Panc1 (cell line): Measurements from ENCODE around the gene DNASE2B. TPM values are rescaled to one million over a fixed set of nuclear protein-coding genes. Genes with fewer than 3 reads are reported as not detected.

Experiments
- ATAC-seq: fragments of 200-7000 bp; cut with Tn5 transposase; 2 replicates; pipeline ENCODE4 v1.9.1; 2020; ENCODE audit warnings: mild to moderate bottlenecking, moderate library complexity
- BruUV-seq: library from RNA; stranded (reverse); fragments of 400-500 nt; replicated peaks from 2 replicates; lab custom pipeline; 2021; lab: Mats Ljungman, UMichigan
- CTCF ChIA-PET: fragments of 300-600 bp; sonication (Branson Sonifier 250); formaldehyde crosslinking; loops from one replicate; lab custom pipeline; 2022; ENCODE audit warnings: antibody characterized with exemption; lab: Charles Lee
- POLR2A ChIA-PET: fragments of 300-600 bp; sonication (Branson Sonifier 250); formaldehyde crosslinking; loops from one replicate; lab custom pipeline; 2022; ENCODE audit warnings: antibody characterized with exemption; lab: Charles Lee
- DNase-seq: peaks from one replicate; pipeline ENCODE4 v3.0.0-alpha.2; 2010; ENCODE audit warnings: low read depth, low spot score
- H3K27ac ChIP-seq: 2 replicates; pipeline ENCODE4 v1.5.1; 2011; ENCODE audit warnings: mild to moderate bottlenecking, low read length, inconsistent platforms
- H3K27me3 ChIP-seq: fragments of 200-500 bp; sonication (Bioruptor generic); 2 replicates; pipeline ENCODE4 v1.6.0; 2014; ENCODE audit warnings: low read length, inconsistent platforms; ENCODE audit not compliant: control insufficient read depth, insufficient read depth
- H3K36me3 ChIP-seq: fragments of 200-500 bp; sonication (Bioruptor generic); 2 replicates; pipeline ENCODE4 v1.5.1; 2014; ENCODE audit warnings: inconsistent platforms, mild to moderate bottlenecking, low read length, moderate library complexity; ENCODE audit not compliant: control insufficient read depth, insufficient read depth
- H3K4me1 ChIP-seq: 2 replicates; pipeline ENCODE4 v1.5.1; 2011; ENCODE audit warnings: inconsistent platforms, mild to moderate bottlenecking, low read length, moderate library complexity; ENCODE audit not compliant: control insufficient read depth, insufficient read depth
- H3K4me3 ChIP-seq, 2 experiments: 2 replicates each; pipeline ENCODE4 v1.5.1; 2011 to 2012; ENCODE audit warnings: low read depth in 2 of 2, low read length in 2 of 2, mild to moderate bottlenecking in 2 of 2, inconsistent platforms in 1 of 2, moderate library complexity in 1 of 2
- H3K9me3 ChIP-seq: fragments of 200-500 bp; sonication (Bioruptor generic); 2 replicates; pipeline ENCODE4 v1.5.1; 2014; ENCODE audit warnings: low read depth, mild to moderate bottlenecking, inconsistent platforms, low read length, moderate library complexity; ENCODE audit not compliant: control insufficient read depth, insufficient read depth
- POLR2AphosphoS5 ChIP-seq: IDR thresholded peaks from 2 replicates; pipeline ENCODE4 v1.6.1; 2012; ENCODE audit warnings: mild to moderate bottlenecking, low read depth, low read length, moderate library complexity
- SIN3A ChIP-seq: IDR thresholded peaks from 2 replicates; pipeline ENCODE4 v1.6.1; 2012; ENCODE audit warnings: low read depth, mild to moderate bottlenecking, low read length, moderate library complexity, borderline replicate concordance; ENCODE audit not compliant: insufficient read depth
- TCF7L2 ChIP-seq: IDR thresholded peaks from 2 replicates; pipeline ENCODE4 v1.6.1; 2011; ENCODE audit warnings: mild to moderate bottlenecking, low read depth, low read length, inconsistent platforms
- in situ Hi-C: cut with HindIII; loops from 2 replicates; pipeline ENCODE4 v1.10.0; 2016; ENCODE audit warnings: low sequenced_read_pairs, low pct_unique_long_range_greater_than_20kb
- intact Hi-C: fragments of 100-400 bp; cut with micrococcal nuclease; formaldehyde crosslinking; loops from one replicate; pipeline ENCODE4 v1.10.0; 2022; ENCODE audit not compliant: unreplicated experiment
- total RNA-seq: library from RNA; stranded (reverse); gene quantifications from one replicate; pipeline ENCODE4 v1.2.1, GENCODE V29; 2021; ENCODE audit not compliant: unreplicated experiment
- TF ChIP-seq, protein P1 (sequence below): fragments of 450-650 bp; IDR thresholded peaks from 2 replicates; pipeline ENCODE4 v1.5.1; 2017; ENCODE audit warnings: mild to moderate bottlenecking
- TF ChIP-seq, protein P2 (sequence below), 2 experiments: IDR thresholded peaks; 2 replicates each; pipeline ENCODE4 v1.6.1; 2011 to 2012; ENCODE audit warnings: low read depth in 2 of 2, control low read depth in 1 of 2, low read length in 1 of 2, mild to moderate bottlenecking in 1 of 2, moderate library complexity in 1 of 2; ENCODE audit not compliant: insufficient read depth in 1 of 2

DNASE2B gene
- total RNA-seq, 1 experiment from 2014 or later, result not detected

DNA sequence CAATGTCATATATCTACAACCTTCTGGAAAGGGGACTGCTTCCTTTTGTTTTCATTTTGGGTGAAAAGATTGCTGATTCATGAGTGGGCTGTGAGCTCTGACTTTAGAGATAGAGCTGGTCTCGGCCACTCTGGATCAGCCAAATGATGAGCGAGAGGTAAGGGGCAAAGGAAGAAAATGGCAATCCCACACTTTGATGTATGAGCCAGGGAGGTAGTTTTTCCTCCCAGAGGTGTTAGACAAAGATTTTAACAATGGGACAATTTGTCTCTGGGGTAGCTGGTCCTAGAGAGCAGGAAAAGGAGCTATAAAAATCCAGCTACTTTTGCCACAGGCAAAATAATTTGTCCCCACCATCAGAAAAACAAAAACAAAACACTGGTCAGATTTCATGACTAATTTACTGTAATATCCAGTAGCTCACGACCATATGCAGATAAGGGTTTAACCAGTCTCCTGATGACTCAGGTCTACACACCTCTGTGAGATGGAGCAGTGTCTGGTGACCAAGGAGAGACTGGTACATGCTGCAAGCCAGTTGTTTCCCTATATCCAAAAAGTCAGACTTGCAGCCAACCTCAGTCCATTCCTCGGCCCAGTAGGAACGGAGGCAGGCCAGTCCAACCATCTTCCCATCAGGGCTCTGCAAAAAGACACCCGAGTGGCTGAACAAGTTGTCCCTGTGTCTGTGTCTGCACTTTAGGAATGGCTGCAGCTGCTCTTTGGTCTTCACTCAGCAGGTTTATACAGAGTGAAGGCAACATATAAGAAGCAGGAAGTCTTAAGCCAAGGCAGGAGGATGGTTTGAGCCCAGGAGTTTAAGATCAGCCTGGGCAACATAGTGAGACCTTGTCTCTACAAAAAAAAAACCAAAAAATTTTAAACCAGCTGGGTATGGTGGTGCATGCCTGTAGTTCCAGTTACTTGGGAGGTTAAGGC, 29.2 kb downstream of the DNASE2B start:
- Histone ChIP-seq H3K4me3 (no peak overlapping the region), H3K27me3 (no peaks in the 10 kb centered on the region), H3K9me3 (peaks cover 13% of the 10 kb centered on the region; the same call in 1 of the 2 replicates), H3K4me1 (no peaks in the 10 kb centered on the region), H3K36me3 (no peaks in the 10 kb centered on the region), H3K27ac (no peak overlapping the region)
- no peak for TF ChIP-seq TCF7L2
- TF ChIP-seq, protein P1, sequence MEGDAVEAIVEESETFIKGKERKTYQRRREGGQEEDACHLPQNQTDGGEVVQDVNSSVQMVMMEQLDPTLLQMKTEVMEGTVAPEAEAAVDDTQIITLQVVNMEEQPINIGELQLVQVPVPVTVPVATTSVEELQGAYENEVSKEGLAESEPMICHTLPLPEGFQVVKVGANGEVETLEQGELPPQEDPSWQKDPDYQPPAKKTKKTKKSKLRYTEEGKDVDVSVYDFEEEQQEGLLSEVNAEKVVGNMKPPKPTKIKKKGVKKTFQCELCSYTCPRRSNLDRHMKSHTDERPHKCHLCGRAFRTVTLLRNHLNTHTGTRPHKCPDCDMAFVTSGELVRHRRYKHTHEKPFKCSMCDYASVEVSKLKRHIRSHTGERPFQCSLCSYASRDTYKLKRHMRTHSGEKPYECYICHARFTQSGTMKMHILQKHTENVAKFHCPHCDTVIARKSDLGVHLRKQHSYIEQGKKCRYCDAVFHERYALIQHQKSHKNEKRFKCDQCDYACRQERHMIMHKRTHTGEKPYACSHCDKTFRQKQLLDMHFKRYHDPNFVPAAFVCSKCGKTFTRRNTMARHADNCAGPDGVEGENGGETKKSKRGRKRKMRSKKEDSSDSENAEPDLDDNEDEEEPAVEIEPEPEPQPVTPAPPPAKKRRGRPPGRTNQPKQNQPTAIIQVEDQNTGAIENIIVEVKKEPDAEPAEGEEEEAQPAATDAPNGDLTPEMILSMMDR, result no peak
- TF ChIP-seq POLR2AphosphoS5, result no peak
- TF ChIP-seq SIN3A, result no peak
- TF ChIP-seq, protein P2, sequence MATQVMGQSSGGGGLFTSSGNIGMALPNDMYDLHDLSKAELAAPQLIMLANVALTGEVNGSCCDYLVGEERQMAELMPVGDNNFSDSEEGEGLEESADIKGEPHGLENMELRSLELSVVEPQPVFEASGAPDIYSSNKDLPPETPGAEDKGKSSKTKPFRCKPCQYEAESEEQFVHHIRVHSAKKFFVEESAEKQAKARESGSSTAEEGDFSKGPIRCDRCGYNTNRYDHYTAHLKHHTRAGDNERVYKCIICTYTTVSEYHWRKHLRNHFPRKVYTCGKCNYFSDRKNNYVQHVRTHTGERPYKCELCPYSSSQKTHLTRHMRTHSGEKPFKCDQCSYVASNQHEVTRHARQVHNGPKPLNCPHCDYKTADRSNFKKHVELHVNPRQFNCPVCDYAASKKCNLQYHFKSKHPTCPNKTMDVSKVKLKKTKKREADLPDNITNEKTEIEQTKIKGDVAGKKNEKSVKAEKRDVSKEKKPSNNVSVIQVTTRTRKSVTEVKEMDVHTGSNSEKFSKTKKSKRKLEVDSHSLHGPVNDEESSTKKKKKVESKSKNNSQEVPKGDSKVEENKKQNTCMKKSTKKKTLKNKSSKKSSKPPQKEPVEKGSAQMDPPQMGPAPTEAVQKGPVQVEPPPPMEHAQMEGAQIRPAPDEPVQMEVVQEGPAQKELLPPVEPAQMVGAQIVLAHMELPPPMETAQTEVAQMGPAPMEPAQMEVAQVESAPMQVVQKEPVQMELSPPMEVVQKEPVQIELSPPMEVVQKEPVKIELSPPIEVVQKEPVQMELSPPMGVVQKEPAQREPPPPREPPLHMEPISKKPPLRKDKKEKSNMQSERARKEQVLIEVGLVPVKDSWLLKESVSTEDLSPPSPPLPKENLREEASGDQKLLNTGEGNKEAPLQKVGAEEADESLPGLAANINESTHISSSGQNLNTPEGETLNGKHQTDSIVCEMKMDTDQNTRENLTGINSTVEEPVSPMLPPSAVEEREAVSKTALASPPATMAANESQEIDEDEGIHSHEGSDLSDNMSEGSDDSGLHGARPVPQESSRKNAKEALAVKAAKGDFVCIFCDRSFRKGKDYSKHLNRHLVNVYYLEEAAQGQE (IDR thresholded peaks at IDR 0.05; ENCODE audit: insufficient read depth in 1 of 2, low read depth in 2 of 2, low read length in 1 of 2), result no peak
- ChIA-PET CTCF (interaction anchor here (0.6 kb wide), 1 partner anchor 311 kb away, joined by 3 read pairs; no protein-coding TSS in a partner anchor), POLR2A (interaction anchor here (0.5 kb wide), 1 partner anchor 181 kb away, joined by 9 read pairs; no protein-coding TSS in a partner anchor)
- intact Hi-C loops, result no loop called here
- ATAC-seq, result peak; percentile 78
- no TSS peak for BruUV-seq
- in situ Hi-C loops, result no loop called here
- DNase-seq, result no peak

DNA sequence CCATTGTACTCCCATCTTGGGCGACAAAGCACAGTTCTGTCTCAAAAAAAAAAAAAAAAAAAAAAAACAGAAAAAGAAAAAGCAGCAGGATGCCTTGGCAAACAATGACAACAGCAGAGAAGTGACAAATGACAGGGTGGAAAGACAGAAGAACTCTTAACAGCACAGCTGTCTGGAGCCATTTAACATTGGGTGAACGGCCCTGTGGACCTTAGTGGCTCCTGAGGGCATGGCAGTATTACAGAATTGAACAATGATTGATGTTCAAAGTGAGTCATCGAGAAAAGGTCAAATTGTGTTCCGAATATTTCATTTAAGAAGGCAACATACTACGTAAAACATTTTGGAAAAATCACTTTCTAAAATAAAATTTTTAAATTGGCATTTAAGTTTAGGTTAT, 30.0 kb downstream of the DNASE2B start:
- Histone ChIP-seq H3K27me3 (no peaks in the 10 kb centered on the region), H3K4me3 (no peak overlapping the region), H3K4me1 (peaks cover 2% of the 10 kb centered on the region), H3K27ac (no peak overlapping the region), H3K9me3 (peaks cover 13% of the 10 kb centered on the region; the same call in 1 of the 2 replicates), H3K36me3 (no peaks in the 10 kb centered on the region)
- intact Hi-C loops (no loop called here), in situ Hi-C loops (no loop called here)
- ATAC-seq (no peak), DNase-seq (no peak)
- BruUV-seq, result no TSS peak
- ChIA-PET POLR2A (no interaction called here), CTCF (no interaction called here)
- TF ChIP-seq TCF7L2 (no peak), POLR2AphosphoS5 (no peak), SIN3A (no peak)
- TF ChIP-seq, protein P2 (IDR thresholded peaks at IDR 0.05; ENCODE audit: insufficient read depth in 1 of 2, low read depth in 2 of 2, low read length in 1 of 2), result no peak
- TF ChIP-seq, protein P1, result no peak
